Ovary (tissue), 3 donors: ENCODE results near the gene ZNF674.

ENCODE experiments used
- EP300 ChIP-seq: sonication (generic); formaldehyde crosslinking; IDR thresholded peaks from one replicate; pipeline ENCODE4 v1.6.1; 2017; ENCODE audit warnings: antibody characterized with exemption
- POLR2A ChIP-seq: fragments of 450-650 bp; IDR thresholded peaks from one replicate; pipeline ENCODE4 v1.6.1; 2017; ENCODE audit warnings: antibody characterized with exemption, mild to moderate bottlenecking, moderate library complexity
- TF ChIP-seq, protein P1 (sequence below), 3 donors: fragments of 450-650 bp in 2 of 3; fragments of 200-600 bp in 1 of 3; IDR thresholded peaks; one replicate each; pipeline versions ENCODE4 v1.5.1 to v1.8.0; 2016 to 2022; ENCODE audit warnings: antibody characterized with exemption in 3 of 3, mild to moderate bottlenecking in 1 of 3
- donor health status: DM: no; HTN: no; CAD: no.

DNA sequence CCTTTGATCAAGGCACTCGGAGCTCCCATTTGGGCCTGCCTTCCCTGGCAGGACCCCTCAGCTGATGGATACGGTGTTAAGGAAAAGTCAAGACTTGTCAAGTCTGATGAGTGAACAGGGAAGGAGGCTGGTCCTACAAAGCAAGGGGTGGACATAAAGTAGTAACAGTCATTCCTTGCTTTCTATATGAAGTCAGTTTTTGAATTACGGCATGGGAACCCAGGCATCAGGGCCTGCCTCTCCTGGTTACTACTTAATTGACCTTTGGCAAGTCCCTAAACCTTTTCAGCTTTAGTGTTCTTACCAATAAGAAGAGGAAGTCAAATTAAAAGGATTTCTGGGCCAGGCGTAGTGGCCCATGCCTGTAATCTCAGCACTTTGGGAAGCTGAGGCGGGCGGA is 35.4 kb upstream of the ZNF674 start:
- TF ChIP-seq, protein P1, sequence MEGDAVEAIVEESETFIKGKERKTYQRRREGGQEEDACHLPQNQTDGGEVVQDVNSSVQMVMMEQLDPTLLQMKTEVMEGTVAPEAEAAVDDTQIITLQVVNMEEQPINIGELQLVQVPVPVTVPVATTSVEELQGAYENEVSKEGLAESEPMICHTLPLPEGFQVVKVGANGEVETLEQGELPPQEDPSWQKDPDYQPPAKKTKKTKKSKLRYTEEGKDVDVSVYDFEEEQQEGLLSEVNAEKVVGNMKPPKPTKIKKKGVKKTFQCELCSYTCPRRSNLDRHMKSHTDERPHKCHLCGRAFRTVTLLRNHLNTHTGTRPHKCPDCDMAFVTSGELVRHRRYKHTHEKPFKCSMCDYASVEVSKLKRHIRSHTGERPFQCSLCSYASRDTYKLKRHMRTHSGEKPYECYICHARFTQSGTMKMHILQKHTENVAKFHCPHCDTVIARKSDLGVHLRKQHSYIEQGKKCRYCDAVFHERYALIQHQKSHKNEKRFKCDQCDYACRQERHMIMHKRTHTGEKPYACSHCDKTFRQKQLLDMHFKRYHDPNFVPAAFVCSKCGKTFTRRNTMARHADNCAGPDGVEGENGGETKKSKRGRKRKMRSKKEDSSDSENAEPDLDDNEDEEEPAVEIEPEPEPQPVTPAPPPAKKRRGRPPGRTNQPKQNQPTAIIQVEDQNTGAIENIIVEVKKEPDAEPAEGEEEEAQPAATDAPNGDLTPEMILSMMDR (IDR thresholded peaks at IDR 0.05): no peak
- no peak for TF ChIP-seq POLR2A
- TF ChIP-seq EP300: no peak
